Hepatocyte (in vitro differentiated cells): ENCODE data around the gene CDC123. TPM values are rescaled to one million over a fixed set of nuclear protein-coding genes. Genes with fewer than 3 reads are reported as not detected.

Source experiments
- DNase-seq: peaks from one replicate; pipeline ENCODE4 v3.0.0-alpha.2; 2016; ENCODE audit warnings: low spot score
- H2AFZ ChIP-seq: fragments of 200-600 bp; sonication (generic); 2 replicates; pipeline ENCODE4 v1.6.0; 2016; ENCODE audit warnings: antibody characterized with exemption, mild to moderate bottlenecking
- H3K27ac ChIP-seq: fragments of 200-600 bp; sonication (generic); 2 replicates; pipeline ENCODE4 v1.5.1; 2016; ENCODE audit warnings: mild to moderate bottlenecking
- H3K27me3 ChIP-seq: fragments of 200-600 bp; sonication (generic); 2 replicates; pipeline ENCODE4 v1.6.1; 2016
- H3K36me3 ChIP-seq: fragments of 200-600 bp; sonication (generic); replicated peaks from 2 replicates; pipeline ENCODE4 v1.5.1; 2016; ENCODE audit warnings: low read depth; ENCODE audit not compliant: insufficient read depth
- H3K4me1 ChIP-seq: fragments of 200-600 bp; sonication (generic); 2 replicates; pipeline ENCODE4 v1.5.1; 2016; ENCODE audit warnings: mild to moderate bottlenecking, moderate library complexity; ENCODE audit not compliant: insufficient read depth
- H3K4me2 ChIP-seq: fragments of 200-600 bp; sonication (generic); 2 replicates; pipeline ENCODE4 v1.6.0; 2016
- H3K4me3 ChIP-seq: fragments of 200-600 bp; sonication (generic); 2 replicates; pipeline ENCODE4 v1.5.1; 2016; ENCODE audit warnings: mild to moderate bottlenecking
- H3K79me2 ChIP-seq: fragments of 200-600 bp; sonication (generic); 2 replicates; pipeline ENCODE4 v1.6.0; 2017; ENCODE audit warnings: mild to moderate bottlenecking
- H3K9me2 ChIP-seq: fragments of 200-600 bp; sonication (generic); replicated peaks from 2 replicates; pipeline ENCODE4 v1.6.0; 2017; ENCODE audit warnings: mild to moderate bottlenecking; ENCODE audit not compliant: insufficient read depth
- H3K9me3 ChIP-seq: fragments of 200-600 bp; sonication (generic); 2 replicates; pipeline ENCODE4 v1.5.1; 2016; ENCODE audit warnings: low read depth, mild to moderate bottlenecking
- H4K20me1 ChIP-seq: fragments of 200-600 bp; sonication (generic); 2 replicates; pipeline ENCODE4 v1.6.0; 2016; ENCODE audit warnings: mild to moderate bottlenecking; ENCODE audit not compliant: insufficient read depth, poor library complexity, severe bottlenecking
- CTCF ChIP-seq: fragments of 200-600 bp; sonication (generic); IDR thresholded peaks from 2 replicates; pipeline ENCODE4 v1.5.1; 2016; ENCODE audit warnings: antibody characterized with exemption, mild to moderate bottlenecking; ENCODE audit not compliant: poor library complexity
- EZH2 ChIP-seq: fragments of 200-600 bp; sonication (generic); IDR thresholded peaks from 2 replicates; pipeline ENCODE4 v1.6.1; 2016; ENCODE audit warnings: antibody characterized with exemption, mild to moderate bottlenecking, borderline replicate concordance
- EZH2phosphoT487 ChIP-seq: fragments of 200-600 bp; sonication (generic); IDR thresholded peaks from one replicate; pipeline ENCODE4 v1.6.1; 2018; ENCODE audit warnings: antibody characterized with exemption, mild to moderate bottlenecking, low read depth, moderate library complexity; ENCODE audit not compliant: unreplicated experiment, severe bottlenecking
- WGBS: methylation state at CpG from one replicate; pipeline ENCODE4 v1.1.6; 2016; ENCODE audit warnings: low lambda C conversion rate; ENCODE audit errors: missing lambda C conversion rate; 5-methylcytosine and 5-hydroxymethylcytosine counted together
- polyA plus RNA-seq: library from polyadenylated mRNA; unstranded; fragments of >200 nt; fragmentation: Nextera tagmentation; extraction: Ambion mirVana; gene quantifications from 2 replicates; pipeline ENCODE4 v1.2.1, GENCODE V29; 2016
- total RNA-seq: library from RNA; depleted of rRNA; stranded (reverse); fragments of >200 nt; gene quantifications from 2 replicates; pipeline ENCODE4 v1.2.3, GENCODE V29; 2014

Gene CDC123
- total and polyA plus RNA-seq, 2 experiments from 2014 or later, result 92.3 to 104 TPM

- Histone ChIP-seq H4K20me1 (no peaks in the 10 kb centered on the region), H3K4me2 (peak overlapping the region; percentile 48), H3K79me2 (no peaks in the 10 kb centered on the region), H3K27me3 (no peaks in the 10 kb centered on the region), H3K27ac (peak overlapping the region; percentile 22), H3K9me3 (no peaks in the 10 kb centered on the region), H3K36me3 (no peaks in the 10 kb centered on the region), H3K4me1 (no peaks in the 10 kb centered on the region), H3K4me3 (no peak overlapping the region), H2AFZ (no peak overlapping the region), H3K9me2 (no peaks in the 10 kb centered on the region)
- no peak for TF ChIP-seq EZH2
- peak; percentile 16 for DNase-seq
- 78% methylated on average over 14 of the region's 14 CpGs for WGBS
Observed at GRCh38 chr10:12156367-12157123, 39.4 kb upstream of the CDC123 start.

- Histone ChIP-seq H3K27me3 (no peaks in the 10 kb centered on the region), H3K4me2 (no peak overlapping the region), H4K20me1 (no peaks in the 10 kb centered on the region), H3K9me2 (no peaks in the 10 kb centered on the region), H3K4me1 (no peaks in the 10 kb centered on the region), H3K9me3 (no peaks in the 10 kb centered on the region), H2AFZ (no peak overlapping the region), H3K4me3 (no peak overlapping the region), H3K27ac (no peak overlapping the region), H3K79me2 (no peaks in the 10 kb centered on the region), H3K36me3 (no peaks in the 10 kb centered on the region)
- TF ChIP-seq EZH2phosphoT487, result no peak
- no peak for TF ChIP-seq EZH2
- TF ChIP-seq CTCF, result no peak
- DNase-seq, result no peak
- 97% methylated on average over 3 of the region's 3 CpGs for WGBS
Observed at GRCh38 chr10:12158111-12158510, 37.9 kb upstream of the CDC123 start.

- Histone ChIP-seq H4K20me1 (no peaks in the 10 kb centered on the region), H3K4me2 (no peak overlapping the region), H3K27me3 (no peaks in the 10 kb centered on the region), H2AFZ (no peak overlapping the region), H3K79me2 (no peaks in the 10 kb centered on the region), H3K9me3 (no peaks in the 10 kb centered on the region), H3K4me1 (no peaks in the 10 kb centered on the region), H3K4me3 (no peak overlapping the region), H3K36me3 (no peaks in the 10 kb centered on the region), H3K27ac (no peak overlapping the region), H3K9me2 (no peaks in the 10 kb centered on the region)
- TF ChIP-seq EZH2 (no peak), EZH2phosphoT487 (no peak), CTCF (no peak)
- DNase-seq, result no peak
- WGBS, result 98% methylated on average over 5 of the region's 5 CpGs
Observed at GRCh38 chr10:12160664-12161063, 35.3 kb upstream of the CDC123 start.

- WGBS, result 97% methylated on average over 6 of the region's 6 CpGs
- no peaks in the 10 kb centered on the region for H3K36me3 ChIP-seq
- H3K4me3 ChIP-seq, result no peak overlapping the region
- no peak overlapping the region for H3K27ac ChIP-seq
- no peaks in the 10 kb centered on the region for H3K4me1 ChIP-seq
- no peaks in the 10 kb centered on the region for H3K9me2 ChIP-seq
- no peak for DNase-seq
- H2AFZ ChIP-seq, result no peak overlapping the region
- H3K27me3 ChIP-seq, result no peaks in the 10 kb centered on the region
- no peak overlapping the region for H3K4me2 ChIP-seq
- TF ChIP-seq CTCF, result no peak
- TF ChIP-seq EZH2phosphoT487, result no peak
- no peak for TF ChIP-seq EZH2
- no peaks in the 10 kb centered on the region for H3K79me2 ChIP-seq
- no peaks in the 10 kb centered on the region for H4K20me1 ChIP-seq
- H3K9me3 ChIP-seq, result no peaks in the 10 kb centered on the region
Observed at GRCh38 chr10:12162927-12163326, 33.1 kb upstream of the CDC123 start.
